A549 (cell line): ENCODE measurements around the gene AAMP.

Experiments used
- BHLHE40 ChIP-seq: IDR thresholded peaks from 2 replicates; pipeline ENCODE4 v1.6.1; 2012; ENCODE audit warnings: low read depth, low read length, inconsistent platforms
- EP300 ChIP-seq, 2 experiments: fragments of >200 bp; sonication (Bioruptor Twin); formaldehyde crosslinking; IDR thresholded peaks; 2 replicates in 1 of 2; 3 replicates in 1 of 2; pipeline ENCODE4 v1.6.1; 2016 to 2017
- MYC ChIP-seq: IDR thresholded peaks from 2 replicates; pipeline ENCODE4 v1.6.1; 2012; ENCODE audit warnings: mild to moderate bottlenecking, inconsistent platforms, low read length, improper control_type of control experiment, borderline replicate concordance
- NR3C1 ChIP-seq: fragments of >200 bp; sonication (Bioruptor Twin); formaldehyde crosslinking; IDR thresholded peaks from 3 replicates; pipeline ENCODE4 v1.6.1; 2017
- PHF8 ChIP-seq: fragments of 200-600 bp; sonication (generic); IDR thresholded peaks from 2 replicates; pipeline ENCODE4 v1.6.1; 2016; ENCODE audit warnings: low read depth, mild to moderate bottlenecking, antibody characterized with exemption, moderate library complexity, borderline replicate concordance
- POLR2A ChIP-seq: IDR thresholded peaks from 2 replicates; pipeline ENCODE4 v1.6.1; 2012; ENCODE audit warnings: mild to moderate bottlenecking, low read length
- POLR2AphosphoS2 ChIP-seq: conservative IDR thresholded peaks from 2 replicates; pipeline ENCODE4 v1.6.1; 2012; ENCODE audit warnings: low read length, improper control_type of control experiment, inconsistent platforms
- RAD21 ChIP-seq, 2 experiments: fragments of >200 bp in 1 of 2; sonication (Bioruptor Twin) in 1 of 2; formaldehyde crosslinking in 1 of 2; IDR thresholded peaks in 1 of 2; conservative IDR thresholded peaks in 1 of 2; 2 replicates in 1 of 2; 3 replicates in 1 of 2; pipeline ENCODE4 v1.6.1; 2012 to 2018; ENCODE audit warnings: inconsistent platforms in 1 of 2
- TF ChIP-seq, protein P1 (sequence below): fragments of >200 bp; sonication (Bioruptor Twin); formaldehyde crosslinking; IDR thresholded peaks from 3 replicates; pipeline ENCODE4 v1.5.1; 2016
- TF ChIP-seq, protein P2 (sequence below): IDR thresholded peaks from 2 replicates; pipeline ENCODE4 v1.6.1; 2012

DNA sequence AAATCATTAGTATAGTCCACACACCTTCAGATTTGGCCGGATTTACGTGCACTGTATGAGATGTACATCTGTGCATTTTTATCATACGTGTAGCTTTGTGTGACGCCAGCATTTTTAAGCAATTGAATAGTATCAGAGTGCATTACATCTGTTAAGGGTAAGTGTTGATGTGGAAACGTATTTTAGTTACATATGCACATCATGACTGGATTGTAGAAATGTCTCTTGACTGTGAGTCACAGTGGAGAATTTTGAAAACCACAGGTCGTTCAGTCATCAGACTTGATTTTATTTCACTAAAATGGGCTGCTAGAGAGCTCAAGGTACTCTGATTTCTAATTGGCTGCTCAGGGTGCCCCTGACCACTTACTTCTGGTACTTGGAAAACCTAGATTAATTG is 14.5 kb downstream of the AAMP start:
- TF ChIP-seq BHLHE40 = no peak
- TF ChIP-seq, protein P1, sequence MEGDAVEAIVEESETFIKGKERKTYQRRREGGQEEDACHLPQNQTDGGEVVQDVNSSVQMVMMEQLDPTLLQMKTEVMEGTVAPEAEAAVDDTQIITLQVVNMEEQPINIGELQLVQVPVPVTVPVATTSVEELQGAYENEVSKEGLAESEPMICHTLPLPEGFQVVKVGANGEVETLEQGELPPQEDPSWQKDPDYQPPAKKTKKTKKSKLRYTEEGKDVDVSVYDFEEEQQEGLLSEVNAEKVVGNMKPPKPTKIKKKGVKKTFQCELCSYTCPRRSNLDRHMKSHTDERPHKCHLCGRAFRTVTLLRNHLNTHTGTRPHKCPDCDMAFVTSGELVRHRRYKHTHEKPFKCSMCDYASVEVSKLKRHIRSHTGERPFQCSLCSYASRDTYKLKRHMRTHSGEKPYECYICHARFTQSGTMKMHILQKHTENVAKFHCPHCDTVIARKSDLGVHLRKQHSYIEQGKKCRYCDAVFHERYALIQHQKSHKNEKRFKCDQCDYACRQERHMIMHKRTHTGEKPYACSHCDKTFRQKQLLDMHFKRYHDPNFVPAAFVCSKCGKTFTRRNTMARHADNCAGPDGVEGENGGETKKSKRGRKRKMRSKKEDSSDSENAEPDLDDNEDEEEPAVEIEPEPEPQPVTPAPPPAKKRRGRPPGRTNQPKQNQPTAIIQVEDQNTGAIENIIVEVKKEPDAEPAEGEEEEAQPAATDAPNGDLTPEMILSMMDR = no peak
- no peak for TF ChIP-seq POLR2AphosphoS2
- TF ChIP-seq POLR2A = no peak
- TF ChIP-seq NR3C1 = no peak
- no peak for TF ChIP-seq MYC
- no peak for TF ChIP-seq EP300 (IDR thresholded peaks at IDR 0.05)
- TF ChIP-seq, protein P2, sequence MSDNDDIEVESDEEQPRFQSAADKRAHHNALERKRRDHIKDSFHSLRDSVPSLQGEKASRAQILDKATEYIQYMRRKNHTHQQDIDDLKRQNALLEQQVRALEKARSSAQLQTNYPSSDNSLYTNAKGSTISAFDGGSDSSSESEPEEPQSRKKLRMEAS = no peak
- no peak for TF ChIP-seq PHF8
- TF ChIP-seq RAD21 (conservative IDR thresholded peaks at IDR 0.05 in 1 of 2, IDR thresholded peaks at IDR 0.05 in 1 of 2) = no peak
